Peyer's patch (tissue), 4 donors: ENCODE results near the gene PHACTR3.

ENCODE experiments used
- CTCF ChIP-seq, 6 experiments: fragments of 450-650 bp in 4 of 6; fragments of 200-600 bp in 2 of 6; sonication (generic) in 1 of 6; IDR thresholded peaks; one replicate each; pipeline ENCODE4 v1.5.1; 2017 to 2019; ENCODE audit warnings: antibody characterized with exemption in 6 of 6, mild to moderate bottlenecking in 3 of 6, moderate library complexity in 1 of 6
- POLR2A ChIP-seq, 2 donors: fragments of 450-650 bp; IDR thresholded peaks; one replicate each; pipeline ENCODE4 v1.5.1; 2017; ENCODE audit warnings: antibody characterized with exemption in 2 of 2, mild to moderate bottlenecking in 2 of 2, moderate library complexity in 2 of 2

GRCh38 chr20:59858425-59858824 lies 254.1 kb downstream of the PHACTR3 start:
- no peak for TF ChIP-seq CTCF (IDR thresholded peaks at IDR 0.05)
- no peak for TF ChIP-seq POLR2A (IDR thresholded peaks at IDR 0.05)
